ENCODE results near the gene DTNA. TPM values are rescaled to one million over a fixed set of nuclear protein-coding genes. Genes with fewer than 3 reads are reported as not detected.

Gene DTNA
- total RNA-seq, 1 donor from 2014 or later: 0.25 TPM

DNA sequence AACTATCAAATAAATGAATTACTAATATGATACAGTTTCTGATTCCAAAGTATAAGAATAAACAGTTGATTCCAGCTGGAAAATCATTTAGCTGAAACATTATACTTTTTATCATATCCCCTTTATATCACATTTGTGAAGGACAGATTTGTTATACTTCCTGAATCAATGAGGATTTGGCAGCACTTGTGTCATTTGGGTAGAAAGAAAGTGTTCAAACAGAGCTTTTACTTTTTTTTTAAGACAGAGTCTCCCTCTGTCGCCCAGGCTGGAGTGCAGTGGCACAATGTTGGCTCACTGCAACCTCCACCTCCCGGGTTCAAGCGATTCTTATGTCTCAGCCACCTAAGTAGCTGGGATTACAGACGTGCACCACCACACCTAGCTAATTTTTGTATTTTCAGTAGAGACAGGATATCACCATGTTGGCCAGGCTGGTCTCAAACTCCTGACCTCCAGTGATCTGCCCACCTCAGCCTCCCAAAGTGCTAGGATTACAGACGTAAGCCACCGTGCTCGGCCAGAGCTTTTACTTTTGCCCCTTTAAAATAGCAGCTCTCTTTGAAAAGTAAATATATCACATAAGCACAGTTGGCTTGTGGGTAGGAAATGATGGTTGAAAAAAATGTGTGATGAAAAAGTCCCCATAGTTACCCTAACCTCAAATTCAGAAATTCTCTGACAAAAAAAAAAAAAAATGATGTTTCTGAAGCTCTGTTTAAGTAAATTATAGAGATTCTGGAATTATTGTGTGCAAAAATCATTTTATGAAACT lies 95.2 kb downstream of the DTNA start:
- intact Hi-C loops (cut with micrococcal nuclease): no loop called here

DNA sequence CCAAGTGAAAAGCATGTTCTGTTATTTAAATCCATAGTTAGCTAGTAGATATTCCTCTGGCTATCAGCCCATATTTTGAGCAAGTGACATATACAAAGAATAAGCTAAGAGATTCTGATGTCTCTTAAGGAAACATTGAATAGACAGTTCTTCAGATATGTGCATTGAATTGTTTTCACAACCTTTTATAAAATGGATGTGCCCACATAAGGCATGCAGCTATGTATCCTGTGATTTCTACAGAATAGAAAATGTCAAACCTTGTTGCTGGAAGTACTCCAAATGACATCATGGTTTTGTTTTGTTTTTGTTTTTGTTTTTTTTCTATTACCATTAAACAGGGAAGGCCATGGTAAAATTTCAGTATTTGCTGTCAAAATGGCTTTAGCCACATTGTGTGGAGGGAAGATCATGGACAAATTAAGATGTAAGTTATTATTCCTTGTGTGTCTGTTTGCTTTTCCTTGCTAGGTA lies 95.8 kb downstream of the DTNA start:
- intact Hi-C loops (cut with micrococcal nuclease): no loop called here

DNA sequence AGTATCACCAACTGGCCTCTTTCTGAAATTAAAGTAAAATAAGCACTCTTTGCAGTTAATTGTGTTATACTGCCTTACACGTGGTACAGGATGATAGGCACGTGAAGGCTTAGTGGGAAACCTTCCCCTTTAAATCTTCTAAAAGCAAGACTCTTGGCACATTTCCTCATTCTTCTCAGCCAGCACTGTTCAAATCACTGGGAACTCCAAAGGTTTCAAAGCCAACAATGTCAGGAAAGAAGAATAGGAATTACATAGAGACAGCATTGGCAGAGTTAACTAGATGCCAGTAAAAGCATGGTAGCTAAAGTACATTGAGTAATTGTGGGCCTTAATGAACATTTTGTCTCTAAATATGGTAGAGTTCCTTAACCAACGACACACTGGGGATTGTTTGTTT lies 96.4 kb downstream of the DTNA start:
- intact Hi-C loops (cut with micrococcal nuclease): no loop called here

DNA sequence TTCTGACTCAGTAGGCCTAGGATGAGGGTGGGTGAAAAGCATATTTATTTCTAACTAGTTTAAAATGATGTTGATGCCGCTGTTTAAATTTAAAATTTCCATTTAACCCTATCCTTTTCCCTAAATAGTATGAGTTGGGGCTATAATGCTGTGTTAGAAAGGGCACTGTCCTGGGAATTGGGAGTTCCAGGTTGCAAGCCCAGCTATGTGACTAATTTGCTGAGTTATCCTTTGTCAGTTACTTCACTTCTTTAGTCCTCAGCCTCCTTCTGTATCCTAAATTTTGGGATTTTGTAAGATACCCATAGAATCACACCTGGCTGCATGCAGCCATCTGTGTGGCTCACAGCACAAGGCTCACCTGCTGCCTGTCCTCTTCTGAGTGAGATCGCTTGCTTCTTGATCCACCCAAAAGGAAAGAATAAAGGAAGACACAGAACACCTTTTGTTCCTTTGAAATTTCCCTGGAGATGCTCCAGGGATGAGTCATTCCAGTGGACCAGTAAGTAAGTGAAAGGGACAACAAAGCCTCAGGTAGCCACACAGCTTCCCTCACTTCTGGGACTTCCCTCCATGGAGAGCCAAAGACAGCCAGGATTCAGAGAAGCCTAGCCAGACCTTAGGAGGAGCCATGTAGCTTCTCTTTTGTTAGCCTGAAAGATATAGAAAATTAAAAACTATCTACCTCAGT lies 97.2 kb downstream of the DTNA start:
- intact Hi-C loops (cut with micrococcal nuclease): no loop called here

DNA sequence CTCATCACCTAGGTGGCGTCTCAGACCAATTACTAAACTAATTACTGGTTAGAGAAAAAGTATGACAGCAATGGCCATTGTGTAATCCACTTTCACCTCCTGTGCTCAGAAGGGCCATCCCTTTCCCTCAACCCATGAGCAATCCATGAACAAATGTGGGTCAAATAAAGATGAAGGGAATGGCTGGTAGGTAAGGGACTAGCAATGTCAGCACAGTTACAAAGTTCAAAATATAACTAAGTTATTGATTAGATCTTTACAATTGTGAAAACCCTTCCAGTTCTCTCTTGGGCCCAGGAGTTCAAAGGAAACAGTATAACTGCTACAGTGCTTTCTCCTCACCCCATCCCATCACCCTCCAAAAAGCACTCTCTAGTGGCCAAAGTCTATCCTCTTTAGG lies 98.3 kb downstream of the DTNA start:
- intact Hi-C loops (cut with micrococcal nuclease): no loop called here

DNA sequence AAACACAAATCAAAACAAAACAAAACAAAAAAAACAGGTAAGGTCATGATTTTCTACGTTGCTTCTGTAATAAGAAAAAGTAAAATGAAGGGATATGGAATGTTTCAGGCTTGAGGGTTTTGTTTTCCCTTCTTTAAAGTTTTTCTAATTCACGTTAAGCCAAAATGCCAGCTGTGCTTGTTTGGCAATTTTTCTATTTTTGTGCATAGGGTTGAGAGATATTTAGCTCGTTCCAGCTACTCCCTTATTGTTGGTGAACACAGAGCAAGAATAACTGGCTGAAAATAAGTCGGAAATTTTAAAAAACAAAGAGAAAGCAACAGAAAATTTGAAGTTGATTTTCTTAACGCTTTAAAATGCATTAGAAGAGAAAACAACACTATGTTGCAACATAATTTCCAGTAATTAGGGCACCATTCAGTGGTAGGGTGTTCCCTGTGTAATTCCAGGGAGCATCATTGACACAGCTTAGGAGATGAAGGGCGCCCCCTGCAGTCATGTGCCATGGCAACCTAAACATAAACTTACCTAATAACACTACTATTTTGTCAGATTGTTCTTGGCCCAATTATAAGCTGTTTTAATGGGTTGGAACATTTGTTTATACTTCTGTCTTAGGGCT lies 99.5 kb downstream of the DTNA start:
- intact Hi-C loops (cut with micrococcal nuclease): no loop called here

DNA sequence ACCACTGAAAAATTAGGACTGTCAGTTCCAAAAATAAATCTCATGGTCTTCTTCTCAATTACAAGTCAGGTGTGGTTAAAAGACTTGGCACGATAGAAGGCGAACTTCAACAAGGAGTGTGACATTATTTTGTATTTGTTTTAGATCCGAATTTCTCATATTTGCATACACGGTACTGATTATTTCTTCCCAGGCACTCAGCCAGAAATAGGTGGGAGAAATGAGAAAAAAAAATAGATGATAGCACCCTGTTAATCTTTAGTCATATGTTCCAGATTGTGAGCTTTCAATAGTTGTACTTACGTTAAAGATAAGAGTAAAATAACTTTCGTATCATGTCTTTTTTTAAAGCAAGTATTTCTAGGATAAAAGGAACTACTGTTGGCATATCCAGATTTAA lies 106.1 kb downstream of the DTNA start:
- intact Hi-C loops (cut with micrococcal nuclease): no loop called here

DNA sequence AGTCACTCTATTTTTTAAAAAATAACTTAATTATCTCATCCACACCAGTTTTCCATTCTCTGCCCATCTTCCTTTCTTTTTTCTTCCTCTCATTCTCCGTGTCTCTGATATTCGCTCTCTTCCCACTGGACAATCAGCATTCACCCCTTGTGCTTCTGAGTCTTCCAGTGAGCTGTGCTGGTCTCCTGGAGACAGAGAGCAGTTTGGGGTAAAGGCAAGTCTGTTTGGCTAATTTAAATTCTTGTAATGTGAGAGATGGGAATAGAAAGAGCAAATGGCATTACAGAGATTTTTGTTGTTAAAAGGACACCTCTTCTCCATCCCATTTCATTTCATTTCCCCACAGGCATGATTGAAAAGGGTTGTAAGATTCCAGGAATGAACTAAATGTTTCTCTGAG lies 107.5 kb downstream of the DTNA start:
- intact Hi-C loops (cut with micrococcal nuclease): no loop called here

DNA sequence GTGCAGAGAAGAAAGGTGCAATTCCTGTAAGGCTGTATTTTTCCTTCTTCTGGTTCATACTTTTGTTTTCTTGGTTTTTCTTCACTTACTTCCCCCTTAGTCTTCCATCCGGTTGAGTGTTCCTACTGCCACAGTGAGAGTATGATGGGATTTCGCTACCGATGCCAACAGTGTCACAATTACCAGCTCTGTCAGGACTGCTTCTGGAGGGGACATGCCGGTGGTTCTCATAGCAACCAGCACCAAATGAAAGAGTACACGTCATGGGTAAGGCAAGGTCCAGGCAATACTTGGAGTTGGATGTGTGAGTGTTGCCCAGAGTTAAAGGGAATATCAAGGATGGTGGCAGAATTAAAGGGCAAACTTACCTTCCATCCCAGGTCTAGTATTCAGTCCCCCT lies 108.0 kb downstream of the DTNA start:
- intact Hi-C loops (cut with micrococcal nuclease): no loop called here

DNA sequence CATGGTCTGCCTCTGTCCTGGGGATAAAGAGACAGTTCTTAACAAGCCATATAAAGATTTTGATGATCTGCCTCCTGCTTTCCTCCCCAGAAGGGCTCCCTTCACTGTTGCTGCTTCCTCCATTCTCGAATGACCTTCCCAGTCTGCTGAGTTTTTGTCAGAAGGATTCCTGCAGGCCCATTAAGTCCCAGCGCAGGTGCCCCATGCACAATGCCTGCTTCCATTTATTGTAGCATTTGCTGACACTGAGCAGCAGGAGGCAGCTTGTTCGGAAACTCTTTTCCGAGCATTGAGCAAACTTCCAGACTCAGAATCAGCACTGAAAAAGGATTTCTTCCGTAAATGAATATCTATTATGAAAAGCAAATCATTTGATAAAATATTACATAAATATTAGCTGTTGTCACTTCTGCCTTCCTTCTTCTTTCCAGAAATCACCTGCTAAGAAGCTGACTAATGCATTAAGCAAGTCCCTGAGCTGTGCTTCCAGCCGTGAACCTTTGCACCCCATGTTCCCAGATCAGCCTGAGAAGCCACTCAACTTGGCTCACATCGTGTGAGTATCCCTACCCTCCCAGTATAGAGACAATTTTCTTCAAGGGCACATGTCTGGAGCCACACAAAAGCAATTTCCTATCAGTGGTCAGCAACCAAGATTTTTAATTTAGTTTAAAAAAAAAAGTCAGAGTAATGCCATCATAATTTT lies 110.4 kb downstream of the DTNA start:
- intact Hi-C loops (cut with micrococcal nuclease): no loop called here

DNA sequence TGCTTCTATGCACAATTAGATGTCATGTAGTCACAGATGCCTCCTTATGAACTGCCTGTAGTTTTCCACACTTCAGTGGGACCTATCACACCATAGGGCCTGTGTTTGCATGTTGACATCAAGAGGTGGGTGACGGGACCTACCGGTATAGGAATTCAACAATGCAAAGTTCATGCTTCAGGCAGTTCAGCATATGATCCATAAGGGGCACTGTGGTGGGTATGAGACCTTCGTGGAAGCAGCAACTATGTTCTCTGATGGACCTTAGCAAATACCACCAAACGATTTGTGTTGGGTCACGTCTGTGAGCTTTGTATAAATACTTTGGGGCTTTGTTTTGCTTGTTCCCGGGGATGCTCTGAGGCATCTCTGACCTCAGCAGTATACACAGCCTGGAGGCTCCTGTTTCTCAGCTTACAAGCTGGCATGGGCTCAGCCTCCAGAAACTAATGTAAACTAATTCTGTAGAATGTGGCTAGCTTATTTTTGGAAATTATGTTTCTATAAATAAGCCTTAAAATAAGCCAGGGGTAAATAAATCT lies 111.6 kb downstream of the DTNA start:
- intact Hi-C loops (cut with micrococcal nuclease): no loop called here

DNA sequence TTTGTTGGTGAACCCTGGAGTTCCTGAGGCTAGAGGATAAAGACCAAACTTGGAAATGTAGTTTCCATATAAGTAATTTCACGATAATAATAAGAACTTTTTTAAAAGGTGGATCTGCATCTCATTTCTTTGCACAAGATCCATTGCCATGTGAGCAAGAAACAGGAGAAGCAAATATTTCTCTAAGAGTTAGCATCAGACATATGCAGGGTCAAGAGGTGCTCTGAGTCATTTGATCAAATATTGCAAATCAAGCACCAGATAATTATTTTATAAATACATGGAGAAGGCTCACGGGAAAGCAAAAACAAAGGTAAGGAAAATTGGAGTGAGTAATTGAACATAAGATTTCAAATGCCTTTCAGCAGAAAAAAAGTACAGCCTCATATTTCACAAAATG lies 118.0 kb downstream of the DTNA start:
- intact Hi-C loops (cut with micrococcal nuclease): no loop called here

DNA sequence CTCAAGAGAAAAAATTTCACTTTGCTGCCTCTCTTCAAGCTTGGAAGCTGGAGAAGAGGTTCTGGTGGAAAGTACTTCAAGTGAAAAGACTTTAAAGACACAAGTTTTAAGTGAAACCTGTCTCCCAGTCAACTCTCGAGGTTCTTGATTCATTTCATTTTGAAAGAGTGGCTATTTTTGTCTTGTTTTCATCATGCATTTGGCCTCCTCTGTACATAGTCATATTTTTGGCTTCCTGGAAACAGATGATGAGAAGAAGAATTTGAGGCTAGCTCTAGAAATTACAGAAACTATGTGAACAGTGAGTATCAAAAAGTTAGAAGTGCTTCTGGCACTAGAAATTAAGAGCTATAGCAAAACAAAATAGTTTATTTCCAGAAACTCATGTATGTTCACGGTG lies 124.8 kb downstream of the DTNA start:
- intact Hi-C loops (cut with micrococcal nuclease): no loop called here

DNA sequence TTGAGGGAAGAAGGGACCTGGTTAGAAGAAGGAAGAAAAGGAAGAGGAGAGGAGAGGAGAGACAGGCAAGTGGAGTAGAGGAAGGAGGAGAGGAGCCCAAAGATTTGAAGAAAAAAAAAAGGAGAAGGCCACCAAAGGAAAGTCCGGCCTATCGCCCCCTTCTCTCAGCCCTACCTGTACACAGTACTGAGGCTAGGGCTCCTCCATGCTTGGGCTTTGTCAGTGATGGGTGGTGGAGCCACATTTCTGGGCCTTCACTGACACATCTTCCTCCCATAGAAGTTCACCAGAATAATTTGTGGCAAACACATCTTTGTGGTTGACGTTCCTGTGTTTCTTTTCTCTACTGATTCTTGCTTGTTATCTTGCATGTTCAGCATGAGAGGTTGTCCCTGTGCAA lies 125.4 kb downstream of the DTNA start:
- intact Hi-C loops (cut with micrococcal nuclease): no loop called here

DNA sequence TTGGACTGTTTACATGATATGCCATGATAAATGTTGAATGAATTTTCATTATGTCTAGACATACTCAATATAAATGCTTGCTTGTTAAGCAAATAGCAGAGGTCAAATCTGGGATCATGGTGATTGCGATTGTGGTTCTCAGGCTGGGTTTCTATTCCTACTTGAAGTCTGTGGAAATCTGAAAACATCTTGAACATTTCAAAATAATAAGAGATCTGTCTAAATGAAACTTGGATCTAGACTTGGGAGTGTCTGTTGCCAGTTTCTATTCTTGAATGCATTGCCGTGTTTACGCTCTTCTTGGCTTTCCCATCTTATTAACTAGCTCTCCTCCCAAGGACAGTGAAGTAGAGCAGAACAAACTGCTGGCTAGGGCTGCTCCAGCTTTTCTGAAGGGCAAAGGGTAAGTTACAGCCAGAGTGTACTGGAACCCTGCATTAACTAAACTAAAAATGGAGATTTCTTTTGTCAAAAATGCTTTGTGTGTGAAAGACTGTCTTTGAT lies 127.7 kb downstream of the DTNA start:
- intact Hi-C loops (cut with micrococcal nuclease): no loop called here

DNA sequence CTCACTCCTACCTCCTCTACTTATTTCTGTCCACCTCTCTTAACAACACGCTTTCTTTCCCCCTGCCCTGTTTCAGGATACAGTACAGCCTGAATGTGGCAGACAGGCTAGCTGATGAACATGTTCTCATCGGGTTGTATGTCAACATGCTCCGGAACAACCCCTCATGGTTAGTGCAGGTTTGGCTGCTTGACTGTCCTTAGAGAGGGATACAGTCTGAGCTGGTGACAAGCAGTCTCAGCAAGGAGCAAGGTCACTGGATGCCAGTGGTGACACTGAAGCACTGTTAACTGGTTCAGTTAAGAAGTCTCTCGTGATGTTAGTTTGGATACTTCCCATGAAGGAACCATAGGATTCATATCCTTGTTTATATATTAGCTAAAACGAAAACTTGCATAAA lies 128.6 kb downstream of the DTNA start:
- intact Hi-C loops (cut with micrococcal nuclease): no loop called here

DNA sequence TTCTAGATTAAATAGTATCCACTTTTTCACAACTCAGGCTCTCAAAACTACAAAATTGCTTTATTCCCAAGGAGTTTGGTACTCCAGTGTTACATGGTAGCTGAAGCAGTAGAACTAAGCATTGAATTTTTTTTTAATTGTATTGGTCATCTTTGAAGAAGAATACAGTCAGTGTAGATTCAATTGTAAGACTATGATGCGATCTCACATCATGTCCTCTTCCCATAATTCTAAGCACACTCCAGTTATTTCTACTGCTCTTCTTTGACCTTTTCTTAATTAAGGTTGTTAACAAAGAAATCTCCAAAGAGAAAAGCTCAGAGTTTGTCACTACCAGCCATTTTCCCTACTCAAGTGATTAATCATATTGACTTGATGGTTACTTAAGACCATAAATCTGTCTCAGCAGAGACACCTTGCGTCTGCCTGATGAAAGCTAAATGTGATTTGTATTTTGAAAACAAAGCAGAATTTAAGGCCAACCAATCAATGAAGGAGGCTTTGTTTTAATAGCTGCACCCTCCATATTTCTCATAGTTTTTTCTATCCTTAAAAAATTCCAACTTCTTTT lies 130.2 kb downstream of the DTNA start:
- intact Hi-C loops (cut with micrococcal nuclease): no loop called here

DNA sequence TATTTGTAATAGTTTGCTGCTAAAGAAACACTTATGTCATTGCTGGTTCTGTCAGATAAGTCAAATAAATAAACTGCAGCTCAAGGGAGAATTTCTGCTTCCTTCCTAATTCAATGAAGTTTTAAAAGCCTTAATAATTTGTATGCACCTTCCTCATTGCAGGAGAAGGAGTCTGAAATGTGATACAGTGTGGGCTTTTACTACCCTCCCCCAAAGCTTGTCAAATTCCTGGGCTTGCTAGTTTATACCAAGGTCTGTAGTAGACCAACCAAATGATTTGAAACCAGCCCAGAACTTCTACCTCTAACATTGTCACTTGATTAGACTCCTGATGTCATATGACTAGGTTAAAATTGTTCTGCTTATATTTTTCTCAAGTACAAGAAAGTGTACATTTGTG lies 131.8 kb downstream of the DTNA start:
- intact Hi-C loops (cut with micrococcal nuclease): no loop called here

DNA sequence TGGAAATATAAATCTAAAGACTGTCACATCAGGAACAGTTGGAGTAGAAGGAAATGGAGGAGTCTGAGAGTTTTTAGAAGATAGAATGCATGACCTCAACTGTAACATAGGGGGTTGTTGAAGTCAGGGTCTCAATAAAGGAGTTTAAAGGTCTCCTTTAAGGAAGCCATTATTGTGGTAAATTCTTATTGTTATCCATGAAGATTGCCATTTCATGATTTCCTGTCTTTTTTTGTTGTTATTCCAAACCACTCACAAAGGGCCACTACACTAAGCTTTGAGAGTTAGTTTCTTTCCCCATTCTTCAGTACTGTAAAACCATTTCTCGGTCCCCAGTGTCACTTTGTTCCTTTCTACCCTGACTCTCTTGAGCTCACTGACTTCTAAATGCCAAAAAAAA lies 134.0 kb downstream of the DTNA start:
- intact Hi-C loops (cut with micrococcal nuclease): no loop called here

DNA sequence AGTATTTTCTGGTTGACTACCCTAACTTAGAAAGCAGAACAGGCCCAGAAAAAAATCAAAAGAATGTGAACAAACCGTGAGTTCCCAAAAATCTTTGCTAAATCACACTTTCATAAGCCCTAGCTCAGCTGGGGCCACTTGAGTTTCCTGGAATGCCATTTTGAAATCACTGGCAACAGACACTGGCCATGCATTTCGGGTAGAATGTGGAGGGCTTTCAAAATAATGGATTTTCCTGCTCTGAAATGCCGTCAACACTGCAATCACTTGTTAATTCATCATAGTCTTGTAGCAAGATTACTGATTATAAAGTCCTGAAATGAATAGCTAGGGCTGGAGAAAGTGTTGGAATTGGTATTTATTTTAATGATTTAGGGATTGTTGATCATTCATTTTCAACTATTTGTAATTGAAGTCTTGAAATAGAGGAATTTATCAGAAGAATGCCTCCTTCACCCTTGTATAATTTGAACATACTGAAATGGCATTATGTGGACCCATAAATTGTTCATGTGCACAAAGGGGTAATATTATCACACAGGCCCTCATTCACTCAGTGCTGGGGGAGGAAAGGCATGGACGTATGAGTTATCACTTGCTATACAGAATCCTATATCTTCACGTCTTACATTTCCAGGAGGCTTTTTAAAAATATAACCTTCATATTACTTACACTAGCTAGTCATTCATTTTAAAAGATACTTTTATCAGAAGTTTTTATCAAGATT lies 134.8 kb downstream of the DTNA start:
- intact Hi-C loops (cut with micrococcal nuclease): no loop called here
